COLO829 (cell line): Measurements from ENCODE around the gene TXNRD2.
"Not testable (repeated sequence)": the region's sequence is repeated elsewhere in the genome, so short reads cannot be mapped to it uniquely, and the experiment has no call there.

Experiments used
- DNase-seq: peaks from one replicate; pipeline ENCODE4 v3.0.0; 2012; ENCODE audit warnings: low spot score

Gene TXNRD2

GRCh38 chr22:19948057-19948760 lies 6.6 kb upstream of the TXNRD2 start:
- no peak for DNase-seq

GRCh38 chr22:19943082-19944026 lies 1.7 kb upstream of the TXNRD2 start:
- peak; percentile 41 for DNase-seq

GRCh38 chr22:19942157-19943081 lies 801 bp upstream of the TXNRD2 start:
- DNase-seq = peak; percentile 63

- DNase-seq = no peak
Measured at GRCh38 chr22:19940536-19941364, 868 bp downstream of the TXNRD2 start.

GRCh38 chr22:19937616-19938473 lies 3.8 kb downstream of the TXNRD2 start:
- no peak for DNase-seq

- no peak for DNase-seq
Measured at GRCh38 chr22:19936513-19936912, 5.1 kb downstream of the TXNRD2 start.

- not testable (repeated sequence) for DNase-seq
Measured at GRCh38 chr22:19935123-19935718, 6.4 kb downstream of the TXNRD2 start.

GRCh38 chr22:19933341-19934241 lies 8.0 kb downstream of the TXNRD2 start:
- DNase-seq = no peak

- DNase-seq = no peak
Measured at GRCh38 chr22:19932367-19933206, 9.0 kb downstream of the TXNRD2 start.

- no peak for DNase-seq
Measured at GRCh38 chr22:19931514-19931913, 10.1 kb downstream of the TXNRD2 start.

- DNase-seq = no peak
Measured at GRCh38 chr22:19930551-19931486, 10.8 kb downstream of the TXNRD2 start.

- no peak for DNase-seq
Measured at GRCh38 chr22:19929586-19930550, 11.8 kb downstream of the TXNRD2 start.

- no peak for DNase-seq
Measured at GRCh38 chr22:19928207-19928606, 13.4 kb downstream of the TXNRD2 start.

- no peak for DNase-seq
Measured at GRCh38 chr22:19927696-19928095, 13.9 kb downstream of the TXNRD2 start.

- not testable (repeated sequence) for DNase-seq
Measured at GRCh38 chr22:19926028-19926427, 15.6 kb downstream of the TXNRD2 start.
